ELR (cell line): ENCODE results near the gene IP6K3.

Experiments used
- DNase-seq: peaks from one replicate; pipeline ENCODE4 v3.0.0-alpha.2; 2015; ENCODE audit warnings: low read depth

The IP6K3 gene

DNA sequence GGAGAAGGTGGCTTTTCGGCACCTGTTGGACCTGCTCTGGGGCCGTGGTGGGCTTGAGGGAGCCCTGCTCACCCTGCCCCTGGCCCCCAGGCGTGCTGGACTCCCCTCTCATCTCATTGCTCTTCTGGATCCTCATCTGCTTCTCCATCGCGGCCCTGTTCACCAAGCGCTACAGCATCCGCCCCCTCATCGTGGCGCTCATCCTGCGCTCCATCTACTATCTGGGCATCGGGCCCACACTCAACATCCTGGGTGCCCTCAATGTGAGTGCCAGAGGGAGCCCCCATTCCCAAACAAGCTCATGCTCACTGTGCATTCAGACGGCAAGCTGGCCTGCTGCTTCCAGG, 57.6 kb downstream of the IP6K3 start:
- no peak for DNase-seq

DNA sequence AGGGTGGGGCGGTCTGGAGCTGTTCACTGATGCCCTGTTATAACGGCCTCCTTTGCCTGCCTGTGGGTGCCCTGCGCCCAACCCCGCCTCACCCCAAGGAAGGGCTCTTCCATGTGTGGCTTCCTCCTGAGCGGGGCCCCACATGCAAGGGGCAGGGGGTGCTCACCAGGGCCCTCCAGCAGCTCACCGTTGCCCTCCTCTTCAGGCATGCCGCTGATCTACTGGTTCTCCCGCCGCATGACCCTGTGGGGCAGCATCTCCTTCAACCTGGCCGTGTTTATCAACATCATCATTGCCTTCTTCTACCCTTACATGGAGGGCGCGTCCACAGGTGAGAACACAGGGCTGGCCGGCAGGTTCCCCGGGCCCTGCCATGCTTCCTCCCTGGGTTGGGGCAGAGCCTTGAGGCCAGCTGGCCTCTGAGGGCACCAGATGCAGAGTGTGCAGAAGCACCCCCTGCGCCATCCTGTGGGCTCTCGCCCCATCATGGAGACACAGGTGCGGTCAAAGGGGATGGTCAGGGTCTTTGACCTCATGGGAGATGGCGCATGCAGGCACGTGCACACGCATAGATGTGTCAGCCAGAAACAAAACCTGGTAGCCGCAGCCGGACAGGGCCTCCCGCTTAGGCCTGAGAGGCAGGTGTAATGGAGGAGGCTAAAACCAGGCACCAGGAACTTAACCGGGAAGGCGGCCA, 58.1 kb downstream of the IP6K3 start:
- no peak for DNase-seq

DNA sequence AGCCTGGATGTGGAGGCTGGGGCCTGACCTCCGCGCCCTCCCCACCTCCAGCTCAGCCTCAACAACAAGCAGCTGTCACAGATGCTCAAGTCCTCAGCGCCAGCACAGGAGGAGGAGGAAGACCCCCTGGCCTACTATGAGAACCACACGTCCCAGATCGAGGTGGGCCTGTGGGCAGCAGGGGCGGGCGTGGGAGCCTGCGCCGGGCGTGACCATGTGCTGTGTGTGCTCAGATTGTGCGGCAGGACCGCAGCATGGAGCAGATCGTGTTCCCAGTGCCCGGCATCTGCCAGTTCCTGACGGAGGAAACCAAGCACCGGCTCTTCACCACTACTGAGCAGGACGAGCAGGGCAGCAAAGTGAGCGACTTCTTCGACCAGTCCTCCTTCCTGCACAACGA, 58.7 kb downstream of the IP6K3 start:
- no peak for DNase-seq

DNA sequence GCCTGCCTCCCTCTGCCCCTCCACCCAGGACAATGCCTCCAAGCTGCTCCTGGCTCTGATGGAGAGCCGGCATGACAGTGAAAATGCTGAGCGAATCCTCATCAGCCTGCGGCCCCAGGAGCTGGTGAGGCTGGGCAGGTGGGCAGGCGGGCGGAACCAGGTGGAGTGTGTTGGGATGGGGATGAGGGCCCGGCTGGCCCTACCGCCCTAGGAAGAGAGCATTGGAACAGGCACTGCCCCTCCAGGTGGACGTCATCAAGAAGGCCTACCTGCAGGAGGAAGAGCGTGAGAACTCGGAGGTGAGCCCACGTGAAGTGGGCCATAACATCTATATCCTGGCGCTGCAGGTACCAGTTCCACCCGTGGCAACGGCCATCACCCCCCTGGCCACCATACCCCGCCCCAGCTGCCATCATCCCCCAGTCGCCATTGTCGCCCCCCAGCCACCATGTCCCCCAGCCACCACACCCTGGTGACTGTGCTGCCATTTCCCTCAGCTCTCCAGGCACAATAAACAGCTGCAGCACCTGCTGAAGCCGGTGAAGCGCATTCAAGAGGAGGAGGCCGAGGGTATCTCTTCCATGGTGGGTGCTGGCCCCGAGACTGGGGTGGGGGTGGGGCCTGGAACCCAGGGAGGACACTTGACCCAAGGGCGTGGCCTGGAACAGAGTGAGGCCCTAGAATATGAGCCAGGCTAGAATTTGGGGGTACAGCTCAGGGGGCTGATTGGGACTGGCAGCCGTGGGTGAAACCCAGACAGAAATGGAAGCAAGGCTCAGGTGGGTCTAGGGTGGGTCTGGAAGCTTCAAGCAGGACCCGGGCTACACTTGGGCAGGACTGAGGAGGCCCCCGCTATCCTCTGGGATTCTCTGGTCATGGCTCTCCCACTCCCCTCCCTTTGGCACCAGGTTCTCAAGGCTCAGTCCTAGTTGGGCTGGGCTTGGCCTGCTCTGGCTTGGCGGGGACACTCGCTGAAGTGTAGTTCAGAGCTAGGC, 59.4 kb downstream of the IP6K3 start:
- no peak for DNase-seq

DNA sequence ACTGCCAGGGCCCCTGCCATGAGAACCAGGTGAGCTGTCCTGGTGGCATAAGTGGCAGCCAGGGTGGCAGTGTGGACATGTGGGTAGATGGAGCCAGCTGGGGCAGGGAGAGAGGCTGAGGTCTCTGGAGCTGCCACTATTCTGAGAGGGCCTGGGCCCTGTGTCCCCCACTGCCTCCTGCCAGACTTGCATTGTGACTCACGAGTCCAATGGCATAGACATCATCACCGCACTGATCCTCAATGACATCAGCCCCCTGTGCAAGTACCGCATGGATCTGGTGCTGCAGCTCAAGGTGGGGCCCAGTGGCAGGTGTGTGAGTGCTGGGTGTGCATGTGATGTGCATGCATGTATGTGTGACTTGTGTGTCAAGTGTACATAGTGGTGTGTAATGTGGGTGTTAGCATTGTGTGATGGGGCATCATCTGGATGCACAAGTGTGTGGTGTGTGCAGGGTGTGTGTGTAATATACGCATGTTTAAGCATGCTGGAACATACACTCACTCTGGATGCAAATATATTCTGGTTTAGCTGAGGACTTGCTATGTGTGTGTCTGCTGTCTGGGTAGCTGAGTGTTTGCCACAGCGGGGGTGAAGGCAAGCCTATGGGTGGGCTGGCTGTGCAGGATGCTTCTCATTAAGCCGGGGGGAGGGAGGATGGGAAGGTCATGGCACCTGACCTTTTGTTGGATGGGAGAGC, 60.3 kb downstream of the IP6K3 start:
- DNase-seq = no peak

DNA sequence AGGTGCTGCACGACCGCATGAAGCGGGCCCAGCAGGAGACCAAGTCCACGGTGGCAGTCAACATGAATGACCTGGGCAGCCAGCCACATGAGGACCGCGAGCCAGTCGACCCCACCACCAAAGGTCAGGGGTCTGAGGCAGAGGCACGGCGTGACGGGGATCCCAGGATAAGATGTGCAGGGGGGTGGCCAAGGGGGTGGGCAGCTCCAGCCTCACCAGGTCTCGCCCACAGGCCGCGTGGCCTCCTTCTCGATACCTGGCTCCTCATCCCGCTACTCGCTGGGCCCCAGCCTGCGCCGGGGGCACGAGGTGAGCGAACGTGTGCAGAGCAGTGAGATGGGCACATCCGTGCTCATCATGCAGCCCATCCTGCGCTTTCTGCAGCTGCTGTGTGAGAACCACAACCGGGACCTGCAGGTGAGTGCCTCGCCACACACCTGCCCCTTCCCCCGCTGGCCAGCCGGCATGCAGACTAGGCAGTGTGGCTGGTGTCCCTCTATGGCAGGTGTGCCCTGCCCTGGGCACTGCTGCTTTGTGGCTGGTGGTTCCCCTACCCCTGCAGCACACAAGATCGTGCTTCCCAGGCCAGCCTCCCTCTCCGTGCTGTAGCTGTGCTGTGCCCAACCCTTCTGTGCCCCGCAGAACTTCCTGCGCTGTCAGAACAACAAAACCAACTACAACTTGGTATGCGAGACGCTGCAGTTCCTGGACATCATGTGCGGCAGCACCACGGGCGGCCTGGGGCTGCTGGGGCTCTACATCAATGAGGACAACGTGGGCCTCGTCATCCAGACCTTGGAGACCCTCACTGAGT, 61.1 kb downstream of the IP6K3 start:
- no peak for DNase-seq

DNA sequence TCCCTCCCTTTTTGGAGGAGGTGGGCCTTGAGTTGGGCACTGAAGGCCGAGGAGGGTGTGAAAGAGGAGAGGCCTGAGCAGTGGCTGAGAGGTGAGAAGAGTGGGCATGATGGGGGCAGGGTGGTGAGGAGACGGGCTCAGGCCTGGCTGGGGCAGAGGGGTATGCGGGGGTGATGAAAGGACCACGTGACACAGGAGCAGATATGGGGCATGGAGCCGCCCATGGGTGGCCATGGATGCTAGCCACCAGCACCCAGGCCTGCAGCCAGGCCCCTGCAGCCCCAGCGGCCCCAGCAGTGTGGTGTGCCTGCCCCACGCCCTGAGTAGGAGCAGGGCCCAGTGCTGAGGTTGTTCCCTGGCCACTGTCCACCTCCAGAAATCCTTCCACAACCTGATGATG, 61.7 kb downstream of the IP6K3 start:
- no peak for DNase-seq

DNA sequence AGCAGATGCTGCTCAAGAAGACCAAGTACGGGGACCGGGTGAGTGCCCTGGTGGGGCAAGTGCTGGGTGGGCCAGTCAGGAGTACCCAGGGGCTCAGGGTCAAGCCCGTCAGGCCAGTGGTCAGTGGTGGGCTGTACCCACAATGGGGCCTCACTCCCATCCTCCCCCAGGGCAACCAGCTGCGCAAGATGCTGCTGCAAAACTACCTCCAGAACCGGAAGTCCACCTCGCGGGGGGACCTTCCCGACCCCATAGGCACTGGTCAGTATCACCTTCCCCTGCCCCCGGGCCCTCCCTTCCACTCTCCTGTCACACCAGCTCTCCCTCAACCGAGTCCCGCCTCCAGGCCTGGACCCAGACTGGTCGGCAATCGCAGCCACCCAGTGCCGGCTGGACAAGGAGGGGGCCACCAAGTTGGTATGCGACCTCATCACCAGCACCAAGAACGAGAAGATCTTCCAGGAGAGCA, 62.2 kb downstream of the IP6K3 start:
- DNase-seq = no peak

DNA sequence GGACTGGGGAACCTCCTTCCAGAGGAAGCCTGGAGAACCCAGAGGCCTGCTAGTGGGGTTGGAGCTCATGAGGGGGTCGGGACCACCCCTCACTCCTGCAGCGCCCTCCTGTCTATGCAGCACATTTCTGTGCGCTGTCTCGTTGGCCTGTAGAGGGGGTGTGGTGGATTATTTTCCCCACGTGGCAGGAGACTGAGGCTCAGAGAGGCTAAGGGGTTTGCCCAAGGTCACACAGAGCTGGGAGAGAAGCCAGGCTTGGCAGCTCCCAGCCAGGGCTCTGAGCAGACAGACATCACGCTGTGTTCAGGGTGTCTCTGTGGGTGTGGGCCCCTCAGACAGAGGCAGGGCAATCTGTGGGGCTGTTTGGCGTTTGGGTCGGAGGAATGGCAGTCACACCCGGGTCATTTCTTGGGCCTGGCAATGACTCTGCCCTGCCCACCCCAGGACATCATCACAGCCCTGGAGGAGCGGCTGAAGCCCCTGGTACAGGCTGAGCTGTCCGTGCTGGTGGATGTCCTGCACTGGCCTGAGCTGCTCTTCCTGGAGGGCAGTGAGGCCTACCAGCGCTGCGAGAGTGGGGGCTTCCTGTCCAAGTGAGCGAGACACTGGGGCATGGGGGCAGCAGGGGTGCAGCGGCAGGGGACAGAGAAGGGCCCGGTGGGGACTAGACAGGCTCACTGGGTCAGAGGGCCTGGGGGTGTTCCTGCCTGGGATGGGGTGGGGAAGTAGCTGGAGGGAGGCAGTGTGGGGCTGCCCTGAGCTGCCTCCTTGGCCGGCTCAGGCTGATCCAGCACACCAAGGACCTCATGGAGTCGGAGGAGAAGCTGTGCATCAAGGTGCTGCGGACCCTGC, 62.9 kb downstream of the IP6K3 start:
- DNase-seq = no peak

DNA sequence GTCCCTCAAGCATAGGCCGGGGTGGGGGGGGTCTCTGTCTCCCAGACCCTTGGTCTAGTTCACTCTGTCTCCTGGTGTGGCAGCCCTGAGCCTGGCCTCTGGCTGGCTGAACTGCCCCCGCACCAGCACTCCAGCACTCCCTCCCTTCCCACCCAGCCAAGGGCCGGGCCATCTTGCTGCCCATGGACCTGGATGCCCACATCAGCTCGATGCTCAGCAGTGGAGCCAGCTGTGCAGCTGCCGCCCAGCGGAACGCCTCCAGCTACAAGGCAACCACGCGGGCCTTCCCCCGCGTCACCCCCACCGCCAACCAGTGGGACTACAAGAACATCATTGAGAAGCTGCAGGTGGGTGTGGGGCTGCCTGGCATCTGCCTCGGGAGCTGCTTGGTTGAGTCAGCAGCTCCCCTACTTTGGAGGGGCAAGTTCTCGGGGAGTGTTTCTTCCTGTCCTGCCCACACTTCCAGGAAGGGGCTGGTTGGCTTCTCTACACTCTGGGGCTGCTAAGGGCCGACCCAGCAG, 63.6 kb downstream of the IP6K3 start:
- DNase-seq = no peak

DNA sequence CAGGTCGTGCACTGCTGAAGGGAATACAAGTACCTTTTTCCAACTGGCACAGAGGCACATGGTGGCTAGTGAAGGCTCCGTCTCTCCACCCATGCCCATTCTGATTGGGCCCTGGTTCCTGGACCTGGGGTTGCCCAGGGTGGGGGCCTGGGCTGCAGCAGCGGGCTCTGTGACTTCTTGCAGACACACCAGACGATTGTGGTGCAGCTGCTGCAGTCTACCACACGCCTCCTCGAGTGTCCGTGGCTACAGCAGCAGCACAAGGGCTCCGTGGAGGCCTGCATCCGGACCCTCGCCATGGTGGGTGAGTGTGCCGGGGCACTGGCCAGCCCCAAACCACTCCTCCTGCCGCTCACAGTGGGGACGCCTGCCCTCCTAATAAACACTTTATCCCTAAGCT, 64.4 kb downstream of the IP6K3 start:
- no peak for DNase-seq

DNA sequence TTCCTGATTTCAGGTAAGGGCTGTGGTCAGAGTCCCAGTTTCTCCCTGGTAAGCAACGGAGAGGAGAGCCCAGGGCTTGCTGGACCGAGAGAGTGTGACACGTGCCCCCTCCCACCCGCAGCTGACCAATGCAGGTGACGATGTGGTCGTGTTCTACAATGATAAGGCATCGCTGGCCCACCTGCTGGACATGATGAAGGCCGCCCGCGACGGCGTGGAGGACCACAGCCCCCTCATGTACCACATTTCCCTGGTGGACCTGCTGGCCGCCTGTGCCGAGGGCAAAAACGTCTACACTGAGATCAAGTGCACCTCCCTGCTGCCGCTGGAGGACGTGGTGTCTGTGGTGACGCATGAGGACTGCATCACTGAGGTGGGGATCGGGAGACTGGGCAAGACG, 66.9 kb downstream of the IP6K3 start:
- no peak for DNase-seq

DNA sequence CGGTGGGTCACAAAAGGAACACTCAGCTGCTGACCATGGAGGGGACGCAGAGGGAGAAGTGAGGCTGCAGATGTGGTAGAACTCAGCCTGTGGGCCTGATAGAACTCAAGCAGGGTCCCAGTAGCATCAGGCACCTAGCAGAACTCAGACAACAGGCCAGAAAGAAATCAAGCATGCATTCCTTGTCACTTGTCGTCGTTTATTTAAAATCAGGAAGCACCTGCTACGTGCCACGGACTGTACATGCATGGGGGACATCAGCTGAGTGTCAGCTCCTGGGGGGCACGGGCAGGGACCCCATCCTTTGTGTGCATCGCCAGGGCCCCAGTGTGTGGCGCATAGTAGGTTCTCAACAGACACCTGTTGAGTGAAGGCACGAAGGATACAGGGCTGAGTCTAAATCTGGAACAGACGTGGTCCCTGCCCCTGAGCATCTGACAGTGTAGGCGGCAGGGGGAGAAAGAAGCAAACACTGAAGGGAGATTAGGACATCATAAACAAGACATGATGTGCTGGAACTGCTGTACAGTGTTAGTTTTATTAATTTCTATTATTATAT, 67.7 kb downstream of the IP6K3 start:
- DNase-seq = no peak

DNA sequence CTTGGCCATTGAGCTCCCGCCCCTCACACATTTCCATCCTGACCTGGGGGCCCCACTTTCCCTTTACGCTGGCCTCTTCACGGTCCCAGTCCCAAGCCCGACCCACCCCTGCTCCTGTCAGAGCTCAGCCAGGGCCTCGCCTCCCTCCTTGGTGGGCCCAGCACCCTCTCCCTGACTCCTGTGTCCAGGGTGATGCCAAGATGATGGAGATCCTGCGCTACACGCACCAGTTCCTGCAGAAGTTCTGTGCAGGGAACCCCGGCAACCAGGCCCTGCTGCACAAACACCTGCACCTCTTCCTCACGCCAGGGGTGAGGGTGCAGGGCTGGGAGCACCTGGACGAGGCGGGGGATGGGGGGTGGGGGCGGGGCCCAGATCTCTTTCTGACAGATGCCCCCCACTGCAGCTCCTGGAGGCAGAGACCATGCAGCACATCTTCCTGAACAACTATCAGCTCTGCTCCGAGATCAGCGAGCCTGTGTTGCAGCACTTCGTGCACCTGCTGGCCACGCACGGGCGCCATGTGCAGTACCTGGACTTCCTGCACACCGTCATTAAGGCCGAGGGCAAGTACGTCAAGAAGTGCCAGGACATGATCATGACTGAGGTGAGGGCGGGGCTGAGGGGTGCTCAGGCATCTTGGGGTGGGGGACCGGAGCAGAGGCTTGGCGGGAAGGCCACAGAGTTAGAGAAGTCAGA, 68.3 kb downstream of the IP6K3 start:
- DNase-seq = no peak

DNA sequence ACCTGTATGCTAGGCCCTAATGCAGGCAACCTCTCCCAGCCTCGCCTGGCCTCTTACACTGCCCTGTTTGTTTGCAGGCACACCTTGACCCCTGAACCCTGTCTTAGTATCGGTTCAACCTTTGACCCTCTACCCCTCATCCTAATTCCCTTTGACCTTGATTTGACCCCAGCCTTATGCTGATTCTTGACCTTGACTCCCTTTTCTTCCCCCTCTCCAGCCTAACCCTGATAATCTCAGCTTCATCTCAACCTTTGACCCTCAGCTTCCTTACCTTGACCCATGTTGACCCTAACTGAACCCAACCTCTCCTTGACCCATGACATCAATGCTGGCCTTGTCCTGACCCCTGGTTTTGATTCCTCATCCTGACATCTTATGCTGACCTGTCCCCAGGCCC, 69.0 kb downstream of the IP6K3 start:
- no peak for DNase-seq

DNA sequence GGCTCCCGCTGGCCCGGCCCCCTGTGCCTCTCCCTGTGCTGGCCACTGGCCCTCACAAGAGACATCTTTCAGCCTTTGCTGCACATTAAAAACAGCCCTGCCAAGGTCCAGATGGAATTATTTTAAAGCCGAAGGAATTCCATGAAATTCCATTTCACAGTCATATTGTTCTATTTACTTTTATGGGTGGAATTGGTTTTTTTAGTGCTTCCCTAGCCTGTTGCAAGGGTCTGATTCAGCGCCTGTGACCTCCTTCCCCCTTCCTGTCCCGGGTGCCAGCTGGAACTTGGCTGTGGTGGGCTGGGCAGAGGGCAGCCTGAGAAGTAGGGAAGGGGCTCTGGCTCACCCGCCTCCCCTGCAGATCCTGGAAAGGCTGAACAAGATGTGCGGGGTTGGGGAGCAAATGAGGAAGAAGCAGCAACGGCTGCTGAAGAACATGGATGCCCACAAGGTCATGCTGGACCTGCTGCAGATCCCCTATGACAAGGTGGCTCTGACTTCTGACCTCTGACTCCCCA, 69.5 kb downstream of the IP6K3 start:
- DNase-seq = no peak

DNA sequence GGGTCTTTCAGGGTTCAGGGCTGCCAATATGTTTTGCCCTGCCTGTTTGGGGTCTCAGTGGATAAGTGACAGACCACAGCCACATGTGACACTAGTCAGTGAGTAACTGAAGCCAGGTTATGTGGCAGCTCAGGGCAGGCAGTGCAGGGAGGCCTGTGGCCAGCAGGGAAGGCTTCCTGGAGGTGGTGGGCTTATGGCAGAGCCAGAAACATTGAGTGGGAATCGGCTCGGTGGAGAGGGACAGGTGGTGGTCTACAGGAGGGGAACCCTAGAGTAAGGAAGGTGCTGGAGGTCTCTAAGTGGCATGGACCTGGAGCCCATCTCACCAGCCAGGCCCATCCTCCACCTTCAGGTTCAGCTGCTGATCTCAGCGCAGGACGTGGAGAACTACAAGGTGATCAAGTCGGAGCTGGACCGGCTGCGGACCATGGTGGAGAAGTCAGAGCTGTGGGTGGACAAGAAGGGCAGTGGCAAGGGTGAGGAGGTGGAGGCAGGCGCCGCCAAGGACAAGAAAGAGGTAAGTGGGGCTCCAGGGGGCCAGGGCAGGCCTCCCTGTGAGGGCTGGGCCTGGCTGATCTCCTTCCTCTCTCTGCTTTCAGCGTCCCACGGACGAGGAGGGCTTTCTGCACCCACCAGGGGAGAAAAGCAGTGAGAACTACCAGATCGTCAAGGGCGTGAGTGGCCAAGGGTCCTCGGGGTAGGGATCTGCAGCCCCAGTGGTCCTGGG, 70.1 kb downstream of the IP6K3 start:
- DNase-seq = no peak

DNA sequence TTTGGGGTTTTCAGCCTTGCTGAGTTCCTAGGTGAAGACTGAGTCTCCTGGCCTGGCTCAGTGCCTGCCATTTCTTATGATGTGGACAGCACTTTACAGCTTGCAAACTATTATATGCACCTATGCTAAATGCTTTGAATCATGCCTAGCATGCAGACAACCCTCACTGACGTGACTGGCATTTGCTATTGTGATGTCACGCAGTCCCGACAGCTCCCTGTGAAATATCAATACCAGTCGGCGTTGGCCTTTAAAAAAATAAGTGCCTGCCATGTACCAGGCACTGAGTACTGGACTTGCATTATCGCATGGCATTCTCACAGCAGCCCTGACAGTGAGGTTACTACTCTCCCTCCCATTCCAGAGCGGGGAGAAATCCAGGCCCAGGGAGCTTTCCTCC, 70.7 kb downstream of the IP6K3 start:
- no peak for DNase-seq

DNA sequence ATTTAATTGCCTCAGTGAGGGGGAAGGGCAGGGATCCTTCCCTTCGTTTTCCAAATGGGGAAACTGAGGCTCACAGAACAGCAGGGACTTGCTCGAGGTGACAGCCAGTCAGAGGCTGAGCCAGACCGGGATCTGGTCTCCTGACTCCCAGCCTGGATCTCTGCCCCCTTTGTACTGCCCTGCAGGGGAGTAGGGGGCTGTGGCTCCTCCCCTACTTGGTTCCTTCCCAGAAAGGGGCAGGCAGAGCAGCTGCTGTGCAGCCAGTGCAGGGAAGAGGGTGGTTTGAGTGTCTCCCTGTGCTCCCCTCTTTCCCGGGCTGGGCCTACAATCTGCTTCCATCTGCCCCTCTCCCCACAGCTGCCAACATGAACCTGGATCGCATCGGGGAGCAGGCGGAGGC, 72.9 kb downstream of the IP6K3 start:
- no peak for DNase-seq
